ENCODE data around the gene RYR3.

RYR3 gene

DNA sequence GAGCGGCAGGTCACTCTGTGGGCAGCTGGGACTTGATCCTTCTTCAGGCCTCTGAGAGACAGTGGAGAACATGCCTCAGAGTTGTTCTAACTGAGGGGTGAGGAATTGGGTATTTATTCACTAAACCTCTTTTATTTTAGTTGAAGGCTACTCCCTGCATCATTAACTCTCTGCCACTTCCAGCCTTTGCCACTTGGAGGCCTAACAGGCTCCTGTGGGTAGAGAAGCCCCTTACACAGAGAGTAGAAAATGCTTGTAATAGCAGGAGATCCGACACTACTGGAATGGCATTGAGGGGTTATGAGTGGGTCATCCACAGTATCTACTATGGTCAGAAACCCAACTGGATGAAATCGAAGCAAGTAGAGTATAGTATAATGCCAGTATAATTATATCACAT lies 81.7 kb downstream of the RYR3 start:
- DNase-seq = no peak

DNA sequence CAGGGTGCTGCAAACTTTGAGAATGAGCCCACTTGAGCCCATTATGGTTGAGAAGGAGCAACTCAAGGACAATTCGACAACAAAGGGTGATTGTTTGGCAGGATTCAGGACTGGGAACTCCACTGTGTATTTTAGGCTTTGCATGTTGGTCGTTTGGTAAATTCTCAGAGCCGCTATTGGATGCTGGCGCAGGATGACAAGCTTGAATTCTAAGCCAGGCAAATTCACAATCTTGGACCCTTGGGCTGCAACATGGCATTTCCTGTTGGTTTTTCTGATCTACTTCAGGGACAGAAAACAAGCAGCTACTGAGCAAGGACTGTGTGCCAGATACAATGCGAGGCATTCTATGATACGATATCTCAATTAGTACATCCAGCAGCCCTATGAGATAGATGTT lies 82.8 kb downstream of the RYR3 start:
- no peak for DNase-seq

DNA sequence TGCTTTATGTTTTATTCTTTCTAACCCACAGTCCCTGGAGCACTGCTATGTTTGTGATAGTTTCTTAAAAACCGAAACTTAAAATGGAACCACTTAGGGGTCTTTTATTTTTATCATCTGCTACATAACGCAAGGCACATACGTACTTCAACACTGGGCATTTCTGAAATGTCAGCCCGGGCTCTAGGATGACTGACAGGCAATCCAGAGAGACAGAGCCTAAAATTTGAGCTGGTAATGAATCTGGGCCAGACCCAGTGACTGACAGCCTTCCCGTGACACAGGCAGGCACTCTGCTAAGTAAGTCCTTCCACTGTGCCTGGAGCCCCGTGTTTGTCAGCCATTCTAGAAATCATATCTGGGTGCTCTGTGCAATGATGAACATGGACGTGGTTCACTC lies 84.6 kb downstream of the RYR3 start:
- DNase-seq = no peak

DNA sequence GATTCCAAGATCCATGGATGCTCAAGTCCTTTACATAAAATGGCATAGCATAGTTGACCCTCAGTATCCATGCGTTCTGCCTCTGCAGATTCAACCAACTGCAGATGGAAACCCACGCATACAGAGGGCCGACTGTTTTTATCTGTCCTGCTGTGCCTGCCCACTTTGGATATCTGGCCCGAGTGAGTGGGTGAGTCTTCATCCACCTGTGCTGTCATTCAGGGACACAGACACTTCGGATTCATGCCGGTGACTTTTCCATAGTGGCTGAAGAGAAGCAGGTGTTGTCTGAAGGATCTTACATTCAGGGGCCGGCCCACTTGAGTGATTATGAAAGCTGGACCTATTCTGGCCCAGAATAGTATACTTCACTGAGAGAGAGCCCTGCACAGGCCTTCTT lies 85.1 kb downstream of the RYR3 start:
- no peak for DNase-seq

- no peak for DNase-seq
Measured at GRCh38 chr15:33396475-33396874, 85.7 kb downstream of the RYR3 start.

DNA sequence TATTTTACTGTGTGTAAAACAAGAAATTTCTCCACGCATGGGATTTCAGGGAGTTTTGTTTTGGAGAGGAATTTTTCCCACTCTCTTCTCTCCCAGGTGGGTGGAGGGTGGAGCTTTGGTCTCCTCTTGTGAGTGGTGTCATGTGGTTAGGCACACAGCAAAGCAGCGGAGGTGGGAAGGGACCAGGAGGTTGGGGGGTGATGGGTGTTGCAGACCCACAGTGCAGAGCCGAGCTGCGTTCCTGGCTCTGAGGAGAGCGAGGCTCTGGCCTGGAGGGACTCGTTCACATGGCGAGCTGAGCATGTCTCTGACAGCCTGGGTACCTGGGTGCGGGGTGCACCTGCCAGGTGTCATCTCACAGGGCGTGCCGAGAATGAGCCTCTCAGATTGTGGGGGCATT lies 87.8 kb downstream of the RYR3 start:
- no peak for DNase-seq

DNA sequence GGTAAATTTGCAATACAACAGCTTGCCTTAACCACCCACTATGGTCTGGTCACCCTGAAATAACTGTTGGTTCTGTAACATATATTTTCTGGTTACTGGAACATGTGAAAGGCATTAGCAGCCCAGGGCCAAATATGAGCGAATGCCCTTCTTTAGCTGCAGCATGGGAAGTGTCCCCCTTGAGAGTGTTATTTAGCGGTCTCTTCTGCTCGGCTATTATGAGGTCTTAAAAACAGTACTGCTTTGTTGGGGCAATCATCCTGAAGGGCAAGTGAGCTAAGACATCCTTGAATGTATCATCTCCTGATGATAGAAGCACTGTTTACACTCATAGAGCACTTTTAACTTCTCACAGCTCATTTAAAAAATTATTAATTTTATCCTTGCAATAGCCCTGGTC lies 90.2 kb downstream of the RYR3 start:
- no peak for DNase-seq

DNA sequence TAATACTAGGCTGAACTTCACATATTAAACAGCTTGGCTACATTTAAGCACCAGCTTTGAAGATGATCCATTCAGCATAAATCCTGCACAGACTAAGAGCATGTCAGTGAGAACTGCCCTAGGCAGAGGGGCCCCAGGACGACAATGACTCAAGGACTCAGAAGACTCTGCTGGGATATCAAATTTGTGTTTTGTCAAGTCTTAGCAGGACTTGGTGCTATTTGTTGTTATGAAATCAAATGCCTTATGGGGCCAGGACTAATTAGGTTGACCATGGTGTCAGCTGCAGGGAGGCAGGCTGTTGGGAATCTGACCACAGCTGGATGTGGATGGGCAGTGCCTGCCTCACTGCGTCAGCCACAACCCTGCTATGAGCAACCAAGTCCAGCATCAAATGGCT lies 91.8 kb downstream of the RYR3 start:
- no peak for DNase-seq

DNA sequence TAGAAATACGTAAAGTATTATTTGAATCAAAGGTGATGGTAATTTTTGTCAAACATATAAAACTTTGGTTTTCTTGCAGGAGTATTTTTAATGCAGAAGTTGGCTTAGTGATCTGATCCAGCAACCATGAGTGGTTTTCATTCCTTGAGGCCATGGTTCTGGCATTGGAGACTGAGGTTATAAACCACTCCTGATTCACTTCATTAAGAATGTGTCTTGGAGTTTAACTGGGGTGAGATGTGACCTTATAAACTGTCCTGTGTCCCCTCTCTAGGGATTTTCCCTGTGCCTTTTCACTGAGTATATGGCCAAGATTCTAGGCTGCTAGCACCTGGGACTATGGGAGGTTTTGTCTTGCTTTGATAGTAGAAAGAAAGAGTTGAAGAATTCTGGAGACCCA lies 94.3 kb downstream of the RYR3 start:
- no peak for DNase-seq

DNA sequence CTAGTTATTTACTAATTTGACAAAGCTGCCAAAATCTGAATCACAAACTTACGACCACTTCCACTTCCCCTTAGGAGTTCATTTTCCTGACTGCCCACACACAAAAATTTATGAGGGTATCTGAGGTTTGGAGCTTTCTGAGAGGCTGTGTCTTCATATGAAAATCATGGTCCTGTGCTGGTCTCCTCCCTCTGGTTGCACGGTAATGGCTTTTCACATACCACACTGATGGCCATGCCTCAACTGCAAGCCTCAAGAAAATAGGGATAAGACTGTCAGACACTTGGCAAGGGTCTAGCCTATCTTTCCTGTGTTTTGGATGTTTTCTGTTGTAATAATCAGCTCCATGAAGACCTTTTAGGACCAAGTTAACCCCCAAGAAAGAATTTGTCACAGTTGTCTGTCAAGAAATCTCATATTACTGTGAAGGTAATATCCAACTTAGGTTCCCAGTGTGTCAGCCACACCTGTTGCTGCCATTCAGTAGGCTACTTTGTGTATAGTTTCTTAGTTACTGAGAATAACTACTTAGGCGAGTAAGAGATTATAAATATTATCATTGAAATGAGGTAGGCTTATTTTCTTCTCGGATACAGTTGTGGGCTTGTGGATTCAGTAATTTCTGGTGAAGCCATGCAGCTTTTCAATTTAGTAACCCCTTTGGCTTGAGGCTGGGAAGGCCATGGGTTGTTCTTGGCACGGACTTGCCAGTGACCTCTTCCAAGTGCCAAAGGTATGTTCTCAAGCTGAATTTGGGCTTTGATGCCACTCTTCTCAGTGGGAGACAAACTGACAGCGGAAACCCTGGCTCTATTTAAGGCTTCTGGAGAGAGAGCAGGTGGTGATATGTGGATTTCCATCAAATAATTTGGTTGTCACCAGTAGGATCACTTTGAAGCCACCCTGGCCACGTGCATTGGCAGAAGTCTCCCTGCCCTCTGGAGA lies 101.1 kb downstream of the RYR3 start:
- DNase-seq = no peak

- no peak for DNase-seq
Measured at GRCh38 chr15:33419701-33420100, 108.9 kb downstream of the RYR3 start.

DNA sequence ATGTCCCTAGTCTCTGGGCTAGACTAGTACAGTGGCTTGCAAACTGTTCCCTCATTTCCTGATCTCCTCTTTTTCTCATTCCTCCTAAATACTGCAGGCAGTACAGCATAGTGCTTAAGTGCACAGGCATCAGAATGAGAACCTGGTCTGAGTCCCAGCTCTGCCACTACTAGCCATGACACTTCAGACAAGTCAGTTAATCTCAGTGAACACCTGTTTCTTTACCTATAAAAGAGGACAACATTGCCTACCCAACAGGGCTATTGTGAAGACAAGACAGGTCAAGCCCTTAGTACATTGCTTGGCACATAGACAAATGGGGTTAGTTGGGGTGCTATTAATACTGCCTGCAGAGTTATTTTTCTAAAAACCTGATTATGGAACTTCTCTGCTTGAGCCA lies 113.3 kb downstream of the RYR3 start:
- DNase-seq = no peak

GRCh38 chr15:33425142-33425541 lies 114.4 kb downstream of the RYR3 start:
- no peak for DNase-seq

DNA sequence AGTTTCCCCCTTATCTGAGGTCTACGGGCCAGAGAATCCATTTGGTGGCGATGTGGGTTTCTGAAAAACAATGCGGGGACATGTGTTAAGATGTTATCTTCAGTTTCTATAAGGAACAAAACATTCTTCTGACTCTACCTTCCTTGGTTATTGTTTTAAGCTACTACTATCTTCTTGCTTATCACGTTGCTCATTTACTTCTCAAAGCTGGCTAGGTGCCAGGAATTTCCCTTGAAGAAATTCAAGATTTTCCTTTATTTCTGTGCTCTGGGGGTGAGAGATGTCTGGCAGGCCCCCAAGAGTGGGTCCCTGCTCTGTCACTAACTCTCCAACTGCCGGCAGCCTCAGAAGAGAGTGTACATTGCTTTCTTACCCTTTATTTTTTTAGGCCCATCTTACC lies 119.8 kb downstream of the RYR3 start:
- DNase-seq = no peak

- DNase-seq = no peak
Measured at GRCh38 chr15:33433821-33434220, 123.1 kb downstream of the RYR3 start.

DNA sequence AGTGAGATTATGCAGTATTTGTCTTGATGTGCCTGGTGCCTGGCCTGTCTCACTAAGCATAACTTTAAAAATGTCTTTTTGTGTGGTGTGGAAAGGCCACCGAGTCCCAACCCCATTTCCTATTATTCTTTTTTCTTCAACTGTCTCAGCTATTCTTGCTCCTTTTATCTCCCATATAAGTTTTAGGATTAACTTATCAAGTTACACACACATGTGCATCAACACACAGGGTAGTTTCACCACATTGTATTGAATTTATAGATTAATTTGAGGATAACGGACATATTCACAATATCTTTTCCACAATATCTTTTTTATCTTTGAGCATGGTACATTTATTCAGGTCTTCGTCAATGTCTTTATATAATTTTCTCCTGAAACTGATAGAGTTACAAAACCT lies 127.6 kb downstream of the RYR3 start:
- DNase-seq = no peak

- no peak for DNase-seq
Measured at GRCh38 chr15:33440900-33441299, 130.1 kb downstream of the RYR3 start.

DNA sequence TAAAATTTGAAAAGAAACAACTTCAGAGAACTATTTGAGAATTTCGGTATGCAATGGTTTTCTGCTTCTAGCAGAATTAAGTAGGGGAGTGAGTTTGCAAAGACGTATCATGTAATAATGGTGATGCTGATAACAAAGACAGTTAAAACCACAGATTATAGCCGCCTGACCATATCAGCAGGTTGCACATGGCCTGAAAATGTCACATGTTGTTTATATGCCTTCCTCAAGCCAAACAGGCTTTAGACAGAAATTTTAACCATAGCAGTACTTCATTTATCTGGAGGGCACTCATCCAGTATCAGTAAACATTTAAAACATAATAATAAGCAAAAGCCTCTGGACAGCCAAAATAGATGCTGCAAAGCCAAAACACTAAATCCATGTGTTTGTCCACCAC lies 131.7 kb downstream of the RYR3 start:
- DNase-seq = no peak

- no peak for DNase-seq
Measured at GRCh38 chr15:33443708-33444107, 132.9 kb downstream of the RYR3 start.

- no peak for DNase-seq
Measured at GRCh38 chr15:33445984-33446383, 135.2 kb downstream of the RYR3 start.

GRCh38 chr15:33448151-33448550 lies 137.4 kb downstream of the RYR3 start:
- DNase-seq = no peak

GRCh38 chr15:33448961-33449606 lies 138.3 kb downstream of the RYR3 start:
- no peak for DNase-seq

- DNase-seq = no peak
Measured at GRCh38 chr15:33449810-33450209, 139.0 kb downstream of the RYR3 start.

DNA sequence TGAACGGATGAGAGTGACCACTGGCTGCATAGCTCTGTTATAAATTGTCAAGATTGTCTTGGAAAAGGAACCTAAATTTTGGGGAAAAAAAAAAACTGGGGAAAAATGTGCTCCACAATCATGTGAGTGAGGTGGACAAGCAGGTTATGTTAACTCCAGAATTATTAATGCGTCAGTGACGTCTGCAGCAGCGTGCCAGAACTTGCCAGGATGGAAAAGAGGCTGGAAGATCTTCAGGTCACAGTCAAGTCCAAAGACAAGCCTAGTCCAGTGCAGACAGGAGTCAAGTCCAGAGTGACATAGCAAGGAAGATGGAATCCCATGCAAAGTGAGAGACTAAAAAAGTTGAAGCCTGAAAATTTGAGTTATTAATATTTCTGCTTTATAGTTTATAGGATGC lies 140.6 kb downstream of the RYR3 start:
- DNase-seq = no peak

- no peak for DNase-seq
Measured at GRCh38 chr15:33453761-33454160, 143.0 kb downstream of the RYR3 start.

Measured in GDM1 (cell line).